HG02970 (cell line): ENCODE results near the gene MS4A2.
"Not testable (repeated sequence)": the region's sequence is repeated elsewhere in the genome, so short reads cannot be mapped to it uniquely, and the experiment has no call there.

ENCODE experiments used
- ATAC-seq: cut with Tn5 transposase; IDR thresholded peaks from one replicate; pipeline ENCODE4 v1.9.1; 2021; ENCODE audit warnings: mild to moderate bottlenecking, moderate library complexity, moderate number of reproducible peaks; ENCODE audit not compliant: unreplicated experiment, low FRiP score

Gene MS4A2

DNA sequence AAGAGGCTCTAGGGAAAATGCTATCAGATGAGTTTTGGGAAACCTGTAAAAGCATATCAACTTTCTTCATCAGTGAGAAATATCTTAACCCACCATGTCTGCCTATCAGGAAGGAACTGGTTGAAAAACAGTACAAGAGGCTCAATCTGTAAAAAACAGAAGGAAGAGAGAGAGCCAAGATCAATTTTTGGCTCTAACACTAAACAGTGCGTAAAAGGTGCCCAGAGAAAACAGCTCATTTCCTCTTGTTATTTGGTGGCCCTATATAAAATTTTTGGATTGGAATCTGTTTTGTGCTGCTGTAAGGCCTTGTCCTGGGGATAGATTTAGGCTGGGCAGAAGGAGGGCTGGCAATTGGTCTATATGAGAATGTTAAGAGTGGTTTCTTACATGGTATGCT is 12.1 kb downstream of the MS4A2 start:
- no peak for ATAC-seq

- not testable (repeated sequence) for ATAC-seq
Observed at GRCh38 chr11:60101368-60101767, 12.9 kb downstream of the MS4A2 start.

DNA sequence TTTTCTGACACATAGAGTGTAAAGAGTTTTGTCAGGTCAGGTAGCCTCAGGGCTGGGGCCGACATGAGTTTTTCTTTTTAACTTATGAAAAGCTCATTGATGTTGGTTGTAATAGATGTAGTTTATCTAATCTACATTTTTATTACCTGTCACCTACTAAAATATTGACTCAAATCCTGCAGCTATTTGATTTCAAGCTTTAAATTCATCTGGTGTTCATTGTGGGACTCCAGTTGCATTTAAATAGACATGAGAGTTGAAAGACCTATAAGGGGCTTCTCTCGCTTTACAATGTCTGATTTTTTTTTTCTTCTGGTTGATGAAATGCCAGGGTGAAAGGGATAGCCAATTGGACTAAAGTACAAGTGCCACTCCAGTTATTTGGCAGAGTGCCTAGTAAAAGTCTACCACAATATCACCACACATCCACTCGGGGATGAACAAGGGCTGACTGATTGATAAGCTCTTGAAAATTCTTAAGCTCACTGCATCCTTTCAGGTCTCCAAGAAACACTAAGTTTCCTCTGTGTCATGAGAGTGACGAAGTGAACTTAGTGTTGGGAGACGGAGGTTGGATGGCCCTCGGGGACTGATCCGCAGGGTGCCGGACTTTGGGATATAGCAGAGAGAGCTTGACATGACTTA is 16.1 kb downstream of the MS4A2 start:
- ATAC-seq, result not testable (repeated sequence)

- ATAC-seq, result not testable (repeated sequence)
Observed at GRCh38 chr11:60108631-60109030, 20.2 kb downstream of the MS4A2 start.

- no peak for ATAC-seq
Observed at GRCh38 chr11:60111793-60112192, 23.3 kb downstream of the MS4A2 start.

GRCh38 chr11:60116996-60117790 is 28.7 kb downstream of the MS4A2 start:
- ATAC-seq, result no peak

- ATAC-seq, result no peak
Observed at GRCh38 chr11:60118338-60118737, 29.9 kb downstream of the MS4A2 start.

DNA sequence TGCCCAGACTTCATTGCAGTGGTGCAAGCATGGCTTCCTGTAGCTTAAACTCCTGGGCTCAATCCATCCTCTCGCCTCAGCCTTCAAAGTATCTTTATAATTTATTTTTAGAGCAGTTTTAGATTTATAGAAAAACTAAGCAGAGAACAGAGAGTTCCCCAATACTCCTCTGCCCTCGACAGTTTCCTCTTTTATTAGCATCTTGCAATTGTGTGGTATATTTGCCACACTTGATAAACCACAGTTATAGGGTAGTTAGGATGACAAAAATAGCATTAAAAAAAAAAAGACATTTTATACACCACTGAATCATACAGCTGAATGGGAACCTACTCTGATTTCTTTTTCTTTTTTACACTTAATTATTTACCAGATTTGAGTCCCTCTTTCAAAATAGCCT is 31.2 kb downstream of the MS4A2 start:
- ATAC-seq, result no peak

DNA sequence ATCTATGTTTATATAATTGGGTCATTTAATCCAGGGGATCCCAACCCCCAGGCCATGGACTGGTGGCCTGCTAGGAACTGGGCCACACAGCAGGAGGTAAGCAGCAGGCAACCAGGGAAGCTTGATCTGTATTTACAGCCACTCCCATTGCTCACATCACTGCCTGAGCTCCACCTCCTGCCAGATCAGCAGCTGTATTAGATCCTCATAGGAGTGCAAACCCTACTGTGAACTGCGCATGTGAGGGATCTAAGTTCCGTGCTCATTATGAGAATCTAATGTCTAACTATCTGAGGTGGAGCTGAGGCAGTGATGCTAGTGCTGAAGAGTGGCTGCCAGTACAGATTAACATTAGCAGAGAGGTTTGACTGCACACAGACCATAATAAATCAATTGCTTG is 32.8 kb downstream of the MS4A2 start:
- no peak for ATAC-seq

DNA sequence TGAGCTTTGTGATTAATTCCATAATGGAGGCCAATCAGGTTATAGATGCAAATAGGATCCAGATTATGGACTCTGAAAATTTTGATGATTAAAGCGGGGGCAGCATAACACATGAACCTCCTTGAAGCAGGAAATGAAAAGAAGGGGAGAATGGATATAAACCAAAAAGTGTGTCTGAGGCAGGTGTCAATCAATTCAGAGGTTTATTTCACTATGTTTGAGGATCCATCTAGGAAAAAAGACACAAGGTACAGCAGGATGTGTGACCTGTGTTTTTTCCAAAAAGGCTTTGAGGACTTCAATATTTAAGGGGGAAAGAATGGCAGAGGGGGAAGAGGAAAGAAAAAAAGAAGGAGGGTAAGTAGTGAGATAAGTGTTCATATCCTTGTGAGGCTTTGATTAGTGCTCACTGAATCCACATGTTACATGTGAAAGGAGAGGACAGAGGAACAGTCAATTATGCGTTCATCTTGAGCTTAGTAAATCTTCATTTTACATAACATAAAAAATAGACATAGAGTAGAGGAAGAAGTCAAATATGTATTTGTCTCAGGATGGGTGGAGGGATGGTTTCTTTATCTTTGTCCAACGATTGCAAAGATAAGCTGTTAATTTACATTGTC is 34.1 kb downstream of the MS4A2 start:
- no peak for ATAC-seq

GRCh38 chr11:60124802-60125432 is 36.5 kb downstream of the MS4A2 start:
- ATAC-seq, result no peak

- no peak for ATAC-seq
Observed at GRCh38 chr11:60125956-60126585, 37.6 kb downstream of the MS4A2 start.

DNA sequence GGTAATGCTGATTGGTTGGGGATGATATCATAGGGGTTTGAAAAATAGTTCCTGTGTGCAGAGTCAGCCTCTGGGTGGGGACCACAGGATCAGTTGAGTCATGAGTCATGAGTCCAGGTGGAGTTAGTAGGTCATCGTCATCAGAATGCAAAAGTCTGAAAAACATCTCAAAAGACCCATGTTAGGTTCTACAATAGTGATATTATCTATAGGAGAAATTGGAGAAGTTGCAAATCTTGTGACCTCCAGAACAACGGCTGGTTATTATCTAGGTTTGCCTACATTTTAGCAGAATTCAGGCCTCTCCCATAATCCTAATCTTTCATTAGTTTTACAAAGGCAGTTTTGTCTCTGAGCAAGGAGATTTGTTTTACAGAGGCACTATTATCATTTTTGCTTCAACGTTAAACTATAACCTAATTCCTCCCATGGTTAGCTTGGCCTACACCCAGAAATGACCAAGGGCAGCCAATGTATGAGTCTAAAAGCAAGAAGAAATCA is 38.9 kb downstream of the MS4A2 start:
- ATAC-seq, result no peak

DNA sequence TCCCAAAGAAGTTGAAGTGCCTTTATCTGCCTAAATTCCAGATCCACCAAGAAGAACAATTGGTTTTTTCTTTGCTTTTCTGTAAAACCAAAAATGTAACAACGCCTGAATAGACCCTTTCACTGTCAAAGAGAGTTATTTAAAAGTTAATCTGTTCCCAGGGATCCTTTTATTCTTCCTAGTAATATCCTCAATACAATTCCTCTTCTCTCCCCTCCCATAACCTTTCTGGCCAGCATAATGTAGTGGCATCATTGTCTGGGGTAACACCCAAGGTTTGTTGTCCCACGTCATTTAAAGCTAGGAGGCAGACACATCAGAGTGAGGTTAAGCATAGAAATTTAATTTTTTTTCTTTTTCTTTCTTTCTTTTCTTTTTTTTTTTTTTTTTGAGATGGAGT is 39.9 kb downstream of the MS4A2 start:
- ATAC-seq, result no peak

DNA sequence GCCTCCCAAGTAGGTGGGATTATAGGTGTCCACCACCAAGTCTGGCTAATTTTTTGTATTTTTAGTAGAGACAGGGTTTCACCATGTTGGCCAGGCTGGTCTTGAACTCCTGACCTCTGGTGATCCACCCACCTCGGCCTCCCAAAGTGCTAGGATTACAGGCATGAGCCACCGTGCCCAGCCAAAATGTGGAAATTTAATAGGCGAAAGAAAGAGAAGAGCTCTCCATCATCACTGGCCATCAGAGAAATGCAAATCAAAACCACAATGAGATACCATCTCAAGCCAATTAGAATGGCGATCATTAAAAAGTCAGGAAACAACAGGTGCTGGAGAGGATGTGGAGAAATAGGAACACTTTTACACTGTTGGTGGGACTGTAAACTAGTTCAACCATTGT is 40.4 kb downstream of the MS4A2 start:
- not testable (repeated sequence) for ATAC-seq

GRCh38 chr11:60129853-60130252 is 41.4 kb downstream of the MS4A2 start:
- ATAC-seq, result no peak

DNA sequence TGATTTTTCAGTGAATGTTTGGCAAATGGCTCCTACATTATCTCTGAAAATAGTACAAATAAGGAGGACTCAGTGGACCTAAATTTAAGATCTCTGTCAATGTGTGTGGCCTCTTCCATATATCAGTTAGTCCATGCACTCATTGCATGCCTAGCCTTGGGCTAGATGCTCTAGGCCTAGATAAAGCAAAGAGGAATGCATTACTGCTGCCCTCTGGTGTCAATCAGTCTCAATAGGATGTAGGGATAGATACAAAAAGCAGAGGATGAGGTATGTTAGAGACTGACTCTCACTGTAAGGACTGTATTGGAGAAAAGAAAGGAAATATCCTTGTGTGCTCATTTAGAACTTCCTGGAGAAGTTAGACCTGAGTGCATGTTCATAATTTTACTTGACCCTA is 42.0 kb downstream of the MS4A2 start:
- ATAC-seq, result no peak

- no peak for ATAC-seq
Observed at GRCh38 chr11:60131912-60132311, 43.4 kb downstream of the MS4A2 start.

DNA sequence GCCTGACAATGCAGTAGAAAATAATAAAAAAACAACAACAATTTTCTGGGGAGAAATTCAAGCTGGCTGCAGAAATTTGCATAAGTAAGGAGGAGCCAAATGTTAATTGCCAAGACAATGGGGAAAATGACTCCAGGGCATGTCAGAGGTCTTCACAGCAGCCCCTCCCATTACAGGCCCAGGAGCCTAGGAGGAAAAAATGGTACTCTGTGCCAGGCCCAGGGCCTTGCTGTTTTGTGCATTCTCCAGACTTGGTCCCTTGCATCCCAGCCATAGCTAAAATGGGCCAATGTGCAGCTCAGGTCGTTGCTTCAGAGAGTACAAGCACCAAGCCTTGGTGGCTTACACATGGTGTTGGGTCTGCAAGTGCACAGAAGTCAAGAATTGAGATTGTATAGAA is 45.5 kb downstream of the MS4A2 start:
- no peak for ATAC-seq

DNA sequence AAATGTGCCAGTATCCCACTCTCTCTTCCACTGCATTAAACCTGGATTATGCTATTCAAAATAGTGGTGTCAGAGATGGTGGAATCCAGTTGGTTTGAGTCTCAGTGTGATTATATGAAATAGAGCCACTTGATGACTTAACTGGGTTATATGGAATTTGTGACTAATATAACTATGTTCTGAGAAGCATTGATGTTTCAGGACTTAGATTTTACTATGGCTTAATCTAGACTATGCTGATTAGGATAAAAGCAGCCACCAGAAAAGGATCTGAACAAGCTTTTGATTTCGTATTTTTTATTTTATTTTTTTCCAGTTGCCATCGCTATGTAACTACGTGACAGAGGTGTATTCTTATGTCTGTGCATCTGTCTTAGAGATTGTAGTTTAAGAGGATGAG is 55.3 kb downstream of the MS4A2 start:
- ATAC-seq, result no peak

DNA sequence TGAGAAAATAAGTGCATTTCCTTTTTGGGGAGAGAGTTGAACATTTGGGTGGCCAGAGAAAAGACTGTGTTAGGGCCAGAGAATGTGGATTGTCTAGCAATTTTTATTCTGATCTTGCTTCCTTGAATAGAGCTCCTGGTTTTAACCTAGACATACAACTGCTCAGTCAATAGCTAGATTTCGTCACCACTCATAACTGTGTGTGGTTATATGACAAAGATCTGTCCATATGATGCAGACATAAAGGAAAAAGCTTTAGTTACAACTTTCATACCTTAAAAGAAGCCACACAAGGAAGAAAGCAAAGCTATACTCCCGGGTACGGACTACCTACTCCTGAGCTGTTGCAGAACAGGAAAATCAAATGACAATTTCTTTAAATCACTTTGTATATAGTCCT is 57.2 kb downstream of the MS4A2 start:
- ATAC-seq, result no peak
